ENCODE data around the gene HOXA3. TPM values are rescaled to one million over a fixed set of nuclear protein-coding genes. Genes with fewer than 3 reads are reported as not detected.
A peak's percentile ranks its signal among the peaks of the same experiment; 100 is the strongest.

The HOXA3 gene
- total RNA-seq, 4 donors from 2014 or later: 3.6 to 8.7 (median 6.6) TPM

- peaks cover 19 to 99% (median 73%) of the 10 kb centered on the region in 4 donors for H3K27me3 ChIP-seq
- no peak for DNase-seq
- H3K36me3 ChIP-seq: no peaks in the 10 kb centered on the region
- H3K9me3 ChIP-seq: no peaks in the 10 kb centered on the region
- 2 to 3% methylated on average over 40 to 48 of the region's 63 CpGs for WGBS, 2 donors
- peak overlapping the region in 3 of 4 donors; percentile 6 to 71 (median 66) for H3K27ac ChIP-seq
- intact Hi-C loops (cut with DNase I): no loop called here
- H3K4me3 ChIP-seq: peak overlapping the region; percentile 28 to 65 (median 44)
- peaks cover 30 to 77% (median 36%) of the 10 kb centered on the region in 3 donors for H3K4me1 ChIP-seq
- TF ChIP-seq CTCF (IDR thresholded peaks at IDR 0.05) (no peak), POLR2A (IDR thresholded peaks at IDR 0.05) (no peak)
These were observed 3.6 kb upstream of the HOXA3 start for GRCh38 chr7:27155816-27156507.

- no peak for DNase-seq
- intact Hi-C loops (cut with DNase I): loop anchor here (5.0 kb wide), 1 partner anchor 663 kb away; no protein-coding TSS in a partner anchor
- H3K9me3 ChIP-seq: no peaks in the 10 kb centered on the region
- peaks cover 19 to 100% (median 72%) of the 10 kb centered on the region in 4 donors for H3K27me3 ChIP-seq
- peaks cover 26 to 77% (median 35%) of the 10 kb centered on the region in 3 donors for H3K4me1 ChIP-seq
- no peaks in the 10 kb centered on the region for H3K36me3 ChIP-seq
- H3K4me3 ChIP-seq: peak overlapping the region in 3 of 4 donors; percentile 28 to 65 (median 51)
- H3K27ac ChIP-seq: peak overlapping the region in 1 of 4 donors; percentile 71
- WGBS, 2 donors: 6 to 7% methylated on average over 29 to 39 of the region's 48 CpGs
- TF ChIP-seq CTCF (IDR thresholded peaks at IDR 0.05) (no peak), POLR2A (IDR thresholded peaks at IDR 0.05) (no peak)
These were observed 2.8 kb upstream of the HOXA3 start for GRCh38 chr7:27154901-27155815.

- no peak for DNase-seq
- Histone ChIP-seq H3K4me3 (no peak overlapping the region), H3K9me3 (no peaks in the 10 kb centered on the region), H3K4me1 (peaks cover 22 to 76% (median 33%) of the 10 kb centered on the region in 3 donors), H3K36me3 (no peaks in the 10 kb centered on the region), H3K27ac (no peak overlapping the region), H3K27me3 (peaks cover 18 to 100% (median 66%) of the 10 kb centered on the region in 4 donors)
- WGBS, 2 donors: 57 to 64% methylated on average over 10 of the region's 10 CpGs
- intact Hi-C loops (cut with DNase I): loop anchor here (5.0 kb wide), 1 partner anchor 662 kb away; no protein-coding TSS in a partner anchor
- TF ChIP-seq POLR2A (IDR thresholded peaks at IDR 0.05) (no peak), CTCF (IDR thresholded peaks at IDR 0.05) (no peak)
These were observed 2.0 kb upstream of the HOXA3 start for GRCh38 chr7:27154369-27154768.

GRCh38 chr7:27153526-27153925 is 1.1 kb upstream of the HOXA3 start:
- WGBS, 2 donors: 79 to 87% methylated on average over 3 of the region's 3 CpGs
- no peaks in the 10 kb centered on the region for H3K9me3 ChIP-seq
- H3K4me1 ChIP-seq: peaks cover 23 to 79% (median 33%) of the 10 kb centered on the region in 3 donors
- peaks cover 15 to 100% (median 60%) of the 10 kb centered on the region in 4 donors for H3K27me3 ChIP-seq
- DNase-seq: no peak
- intact Hi-C loops (cut with DNase I): loop anchor here (5.0 kb wide), 1 partner anchor 661 kb away; no protein-coding TSS in a partner anchor
- H3K36me3 ChIP-seq: no peaks in the 10 kb centered on the region
- no peak overlapping the region for H3K4me3 ChIP-seq
- no peak overlapping the region for H3K27ac ChIP-seq
- no peak for TF ChIP-seq CTCF (IDR thresholded peaks at IDR 0.05)
- TF ChIP-seq POLR2A (IDR thresholded peaks at IDR 0.05): no peak

All from esophagus squamous epithelium (tissue), 5 donors.